Measurements from ENCODE around the gene ARID4B. TPM values are rescaled to one million over a fixed set of nuclear protein-coding genes. Genes with fewer than 3 reads are reported as not detected.

The ARID4B gene
- total RNA-seq, 1 experiment from 2014 or later = 48.7 TPM

DNA sequence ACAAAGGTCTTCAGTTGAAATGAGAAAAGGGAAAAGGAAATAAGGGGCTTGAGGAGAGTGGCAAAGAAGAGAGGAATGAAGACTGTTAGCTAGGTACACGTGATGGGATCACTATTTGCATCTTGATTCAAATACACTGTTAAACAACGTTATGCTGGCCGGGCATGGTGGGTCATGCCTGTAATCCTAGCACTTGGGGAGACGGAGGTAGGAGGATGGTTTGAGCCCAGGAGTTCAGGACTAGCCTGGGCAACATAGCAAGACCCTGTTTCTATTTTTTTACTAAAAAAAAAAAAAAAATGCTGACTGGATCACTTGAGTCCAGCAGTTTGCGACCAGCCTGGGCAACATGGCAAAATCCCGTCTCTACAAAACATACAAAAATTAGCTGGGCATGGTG lies 169.3 kb downstream of the ARID4B start:
- H3K4me1 Mint-ChIP-seq (ENCODE audit: insufficient read depth, unreplicated experiment) = peaks cover 14% of the 10 kb centered on the region
- TF ChIP-seq CTCF (IDR thresholded peaks at IDR 0.05; ENCODE audit: unreplicated experiment) = no peak
- H3K4me3 Mint-ChIP-seq (ENCODE audit: unreplicated experiment) = no peak overlapping the region
- no peak overlapping the region for H3K27ac Mint-ChIP-seq (ENCODE audit: low read depth, unreplicated experiment)
- no peaks in the 10 kb centered on the region for H3K36me3 Mint-ChIP-seq (ENCODE audit: insufficient read depth, unreplicated experiment)
- intact Hi-C loops (cut with micrococcal nuclease) = no loop called here
- no peak for DNase-seq (ENCODE audit: unreplicated experiment)
- no TSS peak for BruUV-seq (replicated peaks)
- no peaks in the 10 kb centered on the region for H3K27me3 Mint-ChIP-seq (ENCODE audit: insufficient read depth, unreplicated experiment)
- POLR2A ChIA-PET = interaction anchor here (0.6 to 7.8 kb wide), 7 partner anchors 10 to 542 kb away, joined by 3 to 131 read pairs (median 4); partner anchors contain the start of gene TOMM20
- H3K9me3 Mint-ChIP-seq (ENCODE audit: unreplicated experiment) = no peaks in the 10 kb centered on the region
- CTCF ChIA-PET = interaction anchor here (0.6 to 3.5 kb wide), 6 partner anchors 8 to 246 kb away, joined by 3 to 15 read pairs (median 4); no protein-coding TSS in a partner anchor

DNA sequence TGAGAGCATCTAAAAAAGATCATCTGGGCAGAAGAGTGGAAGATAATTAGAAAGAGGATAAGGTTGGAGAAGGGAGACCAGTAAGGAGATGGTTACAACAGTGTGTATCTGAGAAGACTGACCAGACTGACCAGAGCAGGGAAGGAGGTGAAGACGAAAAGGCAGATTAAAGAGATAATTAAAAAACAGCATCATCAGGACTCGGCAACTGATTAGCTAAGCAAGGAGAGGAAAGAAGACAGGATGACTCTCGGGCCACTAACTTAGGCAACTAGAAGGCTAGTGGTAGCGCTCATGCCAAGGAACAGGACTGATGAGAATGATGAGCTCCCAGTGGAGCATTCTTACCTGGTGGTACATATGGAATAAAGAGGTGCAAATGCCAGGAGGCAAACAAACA lies 170.8 kb downstream of the ARID4B start:
- ChIA-PET CTCF (interaction anchor here (0.6 to 1.5 kb wide), 8 partner anchors 16 to 349 kb away, joined by 3 to 9 read pairs (median 4); no protein-coding TSS in a partner anchor), POLR2A (interaction anchor here (1.2 to 7.8 kb wide), 4 partner anchors 9 to 29 kb away, joined by 5 to 131 read pairs (median 7); partner anchors contain the start of gene TOMM20)
- peaks cover 14% of the 10 kb centered on the region for H3K4me1 Mint-ChIP-seq (ENCODE audit: insufficient read depth, unreplicated experiment)
- no peaks in the 10 kb centered on the region for H3K27me3 Mint-ChIP-seq (ENCODE audit: insufficient read depth, unreplicated experiment)
- TF ChIP-seq CTCF (IDR thresholded peaks at IDR 0.05; ENCODE audit: unreplicated experiment) = no peak
- no TSS peak for BruUV-seq (replicated peaks)
- no peak for DNase-seq (ENCODE audit: unreplicated experiment)
- intact Hi-C loops (cut with micrococcal nuclease) = no loop called here
- H3K27ac Mint-ChIP-seq (ENCODE audit: low read depth, unreplicated experiment) = no peak overlapping the region
- H3K9me3 Mint-ChIP-seq (ENCODE audit: unreplicated experiment) = no peaks in the 10 kb centered on the region
- H3K4me3 Mint-ChIP-seq (ENCODE audit: unreplicated experiment) = no peak overlapping the region
- no peaks in the 10 kb centered on the region for H3K36me3 Mint-ChIP-seq (ENCODE audit: insufficient read depth, unreplicated experiment)

- DNase-seq (ENCODE audit: unreplicated experiment) = no peak
- ChIA-PET POLR2A (interaction anchor here (0.5 to 7.8 kb wide), 6 partner anchors 9 to 28 kb away, joined by 3 to 131 read pairs (median 6); partner anchors contain the start of gene TOMM20), CTCF (interaction anchor here (0.6 to 2.1 kb wide), 11 partner anchors 16 to 350 kb away, joined by 3 to 9 read pairs (median 4); no protein-coding TSS in a partner anchor)
- H3K36me3 Mint-ChIP-seq (ENCODE audit: insufficient read depth, unreplicated experiment) = no peaks in the 10 kb centered on the region
- BruUV-seq (replicated peaks) = no TSS peak
- no peak overlapping the region for H3K27ac Mint-ChIP-seq (ENCODE audit: low read depth, unreplicated experiment)
- no peaks in the 10 kb centered on the region for H3K9me3 Mint-ChIP-seq (ENCODE audit: unreplicated experiment)
- H3K27me3 Mint-ChIP-seq (ENCODE audit: insufficient read depth, unreplicated experiment) = no peaks in the 10 kb centered on the region
- H3K4me1 Mint-ChIP-seq (ENCODE audit: insufficient read depth, unreplicated experiment) = peaks cover 12% of the 10 kb centered on the region
- intact Hi-C loops (cut with micrococcal nuclease) = no loop called here
- no peak for TF ChIP-seq CTCF (IDR thresholded peaks at IDR 0.05; ENCODE audit: unreplicated experiment)
- H3K4me3 Mint-ChIP-seq (ENCODE audit: unreplicated experiment) = no peak overlapping the region
Measured at GRCh38 chr1:235156740-235157139, 171.2 kb downstream of the ARID4B start.

DNA sequence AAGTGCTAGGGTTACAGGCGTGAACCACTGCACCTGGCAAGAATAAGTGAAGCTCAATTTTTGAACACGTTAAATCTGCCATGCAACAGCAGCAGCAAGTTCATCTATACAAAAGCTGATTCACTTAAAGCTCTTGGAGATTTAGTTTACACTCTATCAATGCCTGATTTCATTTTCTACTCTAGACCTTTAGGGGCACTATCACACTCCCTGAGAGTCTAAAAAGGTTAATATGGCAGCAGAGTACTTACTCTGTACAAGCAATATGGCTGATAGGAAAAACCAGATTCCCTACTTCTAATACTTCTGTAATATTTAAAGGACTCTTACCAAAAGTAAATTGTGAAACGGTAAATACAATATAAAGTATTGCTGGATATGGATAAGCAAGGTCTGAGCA lies 171.7 kb downstream of the ARID4B start:
- TF ChIP-seq CTCF (IDR thresholded peaks at IDR 0.05; ENCODE audit: unreplicated experiment) = no peak
- POLR2A ChIA-PET = interaction anchor here (0.5 to 7.8 kb wide), 8 partner anchors 8 to 28 kb away, joined by 3 to 131 read pairs (median 5); partner anchors contain the start of gene TOMM20
- Mint-ChIP-seq H3K27ac (ENCODE audit: low read depth, unreplicated experiment) (no peak overlapping the region), H3K4me1 (ENCODE audit: insufficient read depth, unreplicated experiment) (peaks cover 12% of the 10 kb centered on the region), H3K27me3 (ENCODE audit: insufficient read depth, unreplicated experiment) (no peaks in the 10 kb centered on the region), H3K9me3 (ENCODE audit: unreplicated experiment) (no peaks in the 10 kb centered on the region), H3K36me3 (ENCODE audit: insufficient read depth, unreplicated experiment) (no peaks in the 10 kb centered on the region), H3K4me3 (ENCODE audit: unreplicated experiment) (no peak overlapping the region)
- intact Hi-C loops (cut with micrococcal nuclease) = no loop called here
- no peak for DNase-seq (ENCODE audit: unreplicated experiment)
- no TSS peak for BruUV-seq (replicated peaks)
- CTCF ChIA-PET = interaction anchor here (0.6 to 2.1 kb wide), 10 partner anchors 15 to 669 kb away, joined by 3 to 9 read pairs (median 4); no protein-coding TSS in a partner anchor

Measured in MCF 10A (cell line).